Stimulated activated effector memory CD8-positive, alpha-beta T cell treated with anti-CD3 and anti-CD28 coated beads, Interleukin-12 subunit alpha, Interleukin-12 subunit beta, amount 100 ng/mL, for 72 hours (primary cell): Measurements from ENCODE around the gene NOXO1.

Source experiments
- ATAC-seq: fragments of 150-1000 bp; cut with Tn5 transposase; 2 replicates; pipeline ENCODE4 v1.10.0; 2021
- DNase-seq, 2 donors: peaks; one replicate each; pipeline ENCODE4 v3.0.0; 2021 to 2022; ENCODE audit warnings: low spot score in 2 of 2
- H3K27ac Mint-ChIP-seq: one replicate; pipeline ENCODE4 v1.8.0; 2022; ENCODE audit warnings: mild to moderate bottlenecking, mixed read lengths
- H3K36me3 Mint-ChIP-seq: one replicate; pipeline ENCODE4 v1.8.0; 2022; ENCODE audit warnings: mild to moderate bottlenecking, mixed read lengths
- H3K4me1 Mint-ChIP-seq: one replicate; pipeline ENCODE4 v1.8.0; 2022; ENCODE audit warnings: mixed read lengths
- H3K4me3 Mint-ChIP-seq: one replicate; pipeline ENCODE4 v1.8.0; 2022; ENCODE audit warnings: mild to moderate bottlenecking, mixed read lengths
- H3K9me3 Mint-ChIP-seq: one replicate; pipeline ENCODE4 v1.8.0; 2022; ENCODE audit warnings: mixed read lengths

Gene NOXO1

GRCh38 chr16:1936945-1937479 lies 44.3 kb downstream of the NOXO1 start:
- Mint-ChIP-seq H3K4me1 (peaks cover 8% of the 10 kb centered on the region), H3K27ac (no peak overlapping the region), H3K9me3 (no peaks in the 10 kb centered on the region), H3K4me3 (no peak overlapping the region), H3K36me3 (peaks cover 45% of the 10 kb centered on the region)
- ATAC-seq: no peak
- no peak for DNase-seq

GRCh38 chr16:1933097-1933661 lies 48.1 kb downstream of the NOXO1 start:
- DNase-seq (no peak), ATAC-seq (no peak)
- no peaks in the 10 kb centered on the region for H3K9me3 Mint-ChIP-seq
- H3K27ac Mint-ChIP-seq: no peak overlapping the region
- peaks cover 13% of the 10 kb centered on the region for H3K36me3 Mint-ChIP-seq
- H3K4me1 Mint-ChIP-seq: no peaks in the 10 kb centered on the region
- no peak overlapping the region for H3K4me3 Mint-ChIP-seq

GRCh38 chr16:1932050-1933028 lies 48.9 kb downstream of the NOXO1 start:
- peaks cover 5% of the 10 kb centered on the region for H3K36me3 Mint-ChIP-seq
- ATAC-seq (no peak), DNase-seq (no peak)
- no peak overlapping the region for H3K4me3 Mint-ChIP-seq
- H3K27ac Mint-ChIP-seq: no peak overlapping the region
- no peaks in the 10 kb centered on the region for H3K9me3 Mint-ChIP-seq
- H3K4me1 Mint-ChIP-seq: no peaks in the 10 kb centered on the region

GRCh38 chr16:1930338-1930720 lies 50.9 kb downstream of the NOXO1 start:
- H3K4me3 Mint-ChIP-seq: no peak overlapping the region
- DNase-seq: no peak

GRCh38 chr16:1929578-1930337 lies 51.5 kb downstream of the NOXO1 start:
- DNase-seq (peak; percentile 99 to 100), ATAC-seq (peak; percentile 93)
- H3K36me3 Mint-ChIP-seq: no peaks in the 10 kb centered on the region
- no peak overlapping the region for H3K27ac Mint-ChIP-seq
- H3K4me3 Mint-ChIP-seq: peak overlapping the region; percentile 55
- no peaks in the 10 kb centered on the region for H3K4me1 Mint-ChIP-seq
- H3K9me3 Mint-ChIP-seq: no peaks in the 10 kb centered on the region

More at GRCh38 chr16:1930338-1930720, 50.9 kb downstream of the NOXO1 start:
- H3K4me1 Mint-ChIP-seq: no peaks in the 10 kb centered on the region
- H3K9me3 Mint-ChIP-seq: no peaks in the 10 kb centered on the region
- no peak for ATAC-seq
- H3K36me3 Mint-ChIP-seq: no peaks in the 10 kb centered on the region
- no peak overlapping the region for H3K27ac Mint-ChIP-seq

- Mint-ChIP-seq H3K27ac (no peak overlapping the region), H3K9me3 (no peaks in the 10 kb centered on the region), H3K36me3 (no peaks in the 10 kb centered on the region), H3K4me1 (no peaks in the 10 kb centered on the region), H3K4me3 (peak overlapping the region; percentile 55)
- DNase-seq (no peak), ATAC-seq (peak; percentile 25)
These were observed 52.2 kb downstream of the NOXO1 start for GRCh38 chr16:1929105-1929504.
